ENCODE data around the gene SLC13A3. TPM values are rescaled to one million over a fixed set of nuclear protein-coding genes. Genes with fewer than 3 reads are reported as not detected.

SLC13A3 gene
- total RNA-seq, 1 donor from 2014 or later: 0.66 TPM

- H3K9ac ChIP-seq (ENCODE audit: low read length): no peak overlapping the region
- H3K27me3 Mint-ChIP-seq (ENCODE audit: low read depth, unreplicated experiment): peaks cover 12% of the 10 kb centered on the region
- H4K20me1 ChIP-seq (ENCODE audit: insufficient read depth, low read length): no peaks in the 10 kb centered on the region
- H3K27me3 ChIP-seq (ENCODE audit: insufficient read depth, low read length): no peaks in the 10 kb centered on the region
- FAIRE-seq (no peak), DNase-seq (ENCODE audit: low read depth) (no peak)
- H3K4me2 ChIP-seq (ENCODE audit: low read length): no peak overlapping the region
- no peak overlapping the region for H3K27ac Mint-ChIP-seq (ENCODE audit: unreplicated experiment)
- no peaks in the 10 kb centered on the region for H3K79me2 ChIP-seq (ENCODE audit: insufficient read depth, low read length)
- H3K4me3 Mint-ChIP-seq (ENCODE audit: unreplicated experiment): no peak overlapping the region
- H2AFZ ChIP-seq (ENCODE audit: low read depth, low read length): no peak overlapping the region
- TF ChIP-seq, protein P1, sequence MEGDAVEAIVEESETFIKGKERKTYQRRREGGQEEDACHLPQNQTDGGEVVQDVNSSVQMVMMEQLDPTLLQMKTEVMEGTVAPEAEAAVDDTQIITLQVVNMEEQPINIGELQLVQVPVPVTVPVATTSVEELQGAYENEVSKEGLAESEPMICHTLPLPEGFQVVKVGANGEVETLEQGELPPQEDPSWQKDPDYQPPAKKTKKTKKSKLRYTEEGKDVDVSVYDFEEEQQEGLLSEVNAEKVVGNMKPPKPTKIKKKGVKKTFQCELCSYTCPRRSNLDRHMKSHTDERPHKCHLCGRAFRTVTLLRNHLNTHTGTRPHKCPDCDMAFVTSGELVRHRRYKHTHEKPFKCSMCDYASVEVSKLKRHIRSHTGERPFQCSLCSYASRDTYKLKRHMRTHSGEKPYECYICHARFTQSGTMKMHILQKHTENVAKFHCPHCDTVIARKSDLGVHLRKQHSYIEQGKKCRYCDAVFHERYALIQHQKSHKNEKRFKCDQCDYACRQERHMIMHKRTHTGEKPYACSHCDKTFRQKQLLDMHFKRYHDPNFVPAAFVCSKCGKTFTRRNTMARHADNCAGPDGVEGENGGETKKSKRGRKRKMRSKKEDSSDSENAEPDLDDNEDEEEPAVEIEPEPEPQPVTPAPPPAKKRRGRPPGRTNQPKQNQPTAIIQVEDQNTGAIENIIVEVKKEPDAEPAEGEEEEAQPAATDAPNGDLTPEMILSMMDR (IDR thresholded peaks at IDR 0.05; ENCODE audit: insufficient read depth, low read depth, low read length): no peak
- no peak for TF ChIP-seq EZH2 (IDR thresholded peaks at IDR 0.05; ENCODE audit: insufficient read depth, low read length)
- H3K4me1 Mint-ChIP-seq (ENCODE audit: low read depth, unreplicated experiment): peaks cover 9% of the 10 kb centered on the region
- H3K9me3 Mint-ChIP-seq (ENCODE audit: unreplicated experiment): no peaks in the 10 kb centered on the region
- H3K4me3 ChIP-seq (ENCODE audit: insufficient read depth, low read depth, low read length): no peak overlapping the region
- no peaks in the 10 kb centered on the region for H3K9me3 ChIP-seq (ENCODE audit: insufficient read depth, low read depth, low read length)
- peaks cover 4% of the 10 kb centered on the region for H3K36me3 Mint-ChIP-seq (ENCODE audit: low read depth, unreplicated experiment)
- no peak overlapping the region for H3K27ac ChIP-seq (ENCODE audit: low read depth, low read length)
- no peaks in the 10 kb centered on the region for H3K4me1 ChIP-seq (ENCODE audit: insufficient read depth, low read length)
- no peaks in the 10 kb centered on the region for H3K36me3 ChIP-seq (ENCODE audit: insufficient read depth, low read length)
Measured at GRCh38 chr20:46644160-46644559, 7.1 kb downstream of the SLC13A3 start.

DNA sequence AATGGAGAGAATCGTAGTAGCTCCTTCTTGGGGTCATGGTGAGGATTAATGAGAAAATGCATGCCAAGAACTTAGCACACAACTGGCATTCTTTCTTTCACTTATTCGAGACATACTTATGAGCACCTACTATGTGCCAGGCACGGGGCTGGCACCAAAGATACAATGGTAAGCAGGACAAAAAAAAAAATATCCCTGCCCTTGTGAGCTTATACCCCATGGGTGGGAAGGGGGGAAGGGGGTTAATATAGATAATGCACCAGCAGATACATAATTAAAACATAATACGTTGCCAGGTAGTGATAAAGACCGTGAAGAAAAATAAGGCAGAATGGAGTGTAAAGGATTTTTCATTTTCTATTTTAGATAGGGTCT, 8.3 kb downstream of the SLC13A3 start:
- Histone ChIP-seq H3K4me2 (ENCODE audit: low read length) (no peak overlapping the region), H3K27me3 (ENCODE audit: insufficient read depth, low read length) (no peaks in the 10 kb centered on the region), H3K27ac (ENCODE audit: low read depth, low read length) (no peak overlapping the region), H4K20me1 (ENCODE audit: insufficient read depth, low read length) (no peaks in the 10 kb centered on the region), H3K9me3 (ENCODE audit: insufficient read depth, low read depth, low read length) (no peaks in the 10 kb centered on the region), H3K4me3 (ENCODE audit: insufficient read depth, low read depth, low read length) (no peak overlapping the region), H3K4me1 (ENCODE audit: insufficient read depth, low read length) (no peaks in the 10 kb centered on the region), H3K36me3 (ENCODE audit: insufficient read depth, low read length) (no peaks in the 10 kb centered on the region), H2AFZ (ENCODE audit: low read depth, low read length) (no peak overlapping the region), H3K9ac (ENCODE audit: low read length) (no peak overlapping the region), H3K79me2 (ENCODE audit: insufficient read depth, low read length) (no peaks in the 10 kb centered on the region)
- Mint-ChIP-seq H3K4me3 (ENCODE audit: unreplicated experiment) (no peak overlapping the region), H3K9me3 (ENCODE audit: unreplicated experiment) (no peaks in the 10 kb centered on the region), H3K27me3 (ENCODE audit: low read depth, unreplicated experiment) (peaks cover 16% of the 10 kb centered on the region), H3K27ac (ENCODE audit: unreplicated experiment) (no peak overlapping the region), H3K4me1 (ENCODE audit: low read depth, unreplicated experiment) (peaks cover 11% of the 10 kb centered on the region), H3K36me3 (ENCODE audit: low read depth, unreplicated experiment) (peaks cover 4% of the 10 kb centered on the region)
- DNase-seq (ENCODE audit: low read depth): no peak
- FAIRE-seq: no peak
- TF ChIP-seq, protein P1 (IDR thresholded peaks at IDR 0.05; ENCODE audit: insufficient read depth, low read depth, low read length): no peak
- TF ChIP-seq EZH2 (IDR thresholded peaks at IDR 0.05; ENCODE audit: insufficient read depth, low read length): no peak

- H3K9me3 Mint-ChIP-seq (ENCODE audit: unreplicated experiment): no peaks in the 10 kb centered on the region
- no peaks in the 10 kb centered on the region for H3K27me3 ChIP-seq (ENCODE audit: insufficient read depth, low read length)
Measured at GRCh38 chr20:46642265-46642968, 8.8 kb downstream of the SLC13A3 start.

More at GRCh38 chr20:46642265-46642968, 8.8 kb downstream of the SLC13A3 start:
- Mint-ChIP-seq H3K27ac (ENCODE audit: unreplicated experiment) (no peak overlapping the region), H3K4me1 (ENCODE audit: low read depth, unreplicated experiment) (peaks cover 9% of the 10 kb centered on the region), H3K4me3 (ENCODE audit: unreplicated experiment) (no peak overlapping the region), H3K36me3 (ENCODE audit: low read depth, unreplicated experiment) (peaks cover 4% of the 10 kb centered on the region), H3K27me3 (ENCODE audit: low read depth, unreplicated experiment) (peaks cover 16% of the 10 kb centered on the region)
- no peak overlapping the region for H3K27ac ChIP-seq (ENCODE audit: low read depth, low read length)
- no peaks in the 10 kb centered on the region for H3K79me2 ChIP-seq (ENCODE audit: insufficient read depth, low read length)
- TF ChIP-seq, protein P1 (IDR thresholded peaks at IDR 0.05; ENCODE audit: insufficient read depth, low read depth, low read length): no peak
- no peak for TF ChIP-seq EZH2 (IDR thresholded peaks at IDR 0.05; ENCODE audit: insufficient read depth, low read length)
- no peak for DNase-seq (ENCODE audit: low read depth)
- H3K4me2 ChIP-seq (ENCODE audit: low read length): no peak overlapping the region
- H3K9me3 ChIP-seq (ENCODE audit: insufficient read depth, low read depth, low read length): no peaks in the 10 kb centered on the region
- H4K20me1 ChIP-seq (ENCODE audit: insufficient read depth, low read length): no peaks in the 10 kb centered on the region
- no peak overlapping the region for H3K9ac ChIP-seq (ENCODE audit: low read length)
- H3K4me1 ChIP-seq (ENCODE audit: insufficient read depth, low read length): no peaks in the 10 kb centered on the region
- no peak for FAIRE-seq
- no peak overlapping the region for H2AFZ ChIP-seq (ENCODE audit: low read depth, low read length)
- H3K4me3 ChIP-seq (ENCODE audit: insufficient read depth, low read depth, low read length): no peak overlapping the region
- no peaks in the 10 kb centered on the region for H3K36me3 ChIP-seq (ENCODE audit: insufficient read depth, low read length)

All from astrocyte (in vitro differentiated cells and primary cell).